Heart right ventricle (tissue), 16 donors: ENCODE measurements around the gene MYO5B. TPM values are rescaled to one million over a fixed set of nuclear protein-coding genes. Genes with fewer than 3 reads are reported as not detected.

Source experiments
- ATAC-seq, 8 donors: fragments of 200-7000 bp; cut with Tn5 transposase; one replicate each; pipeline ENCODE4 v1.9.1; 2020; ENCODE audit warnings: mild to moderate bottlenecking in 8 of 8, moderate library complexity in 8 of 8, moderate number of reproducible peaks in 1 of 8
- DNase-seq, 2 donors: peaks; one replicate each; pipeline ENCODE4 v3.0.0-alpha.2; 2020
- H3K27ac ChIP-seq, 10 donors: fragments of 200-600 bp; sonication (generic) in 2 of 10; one replicate each; pipeline versions ENCODE4 v1.5.0 to v1.8.0; 2020 to 2022; ENCODE audit warnings: mild to moderate bottlenecking in 3 of 10
- H3K27me3 ChIP-seq, 7 donors: fragments of 200-600 bp; one replicate each; pipeline ENCODE4 v1.8.0; 2021 to 2022; ENCODE audit warnings: mild to moderate bottlenecking in 2 of 7
- H3K36me3 ChIP-seq, 9 donors: fragments of 200-600 bp; sonication (generic) in 1 of 9; one replicate each; pipeline versions ENCODE4 v1.5.0 to v1.8.0; 2020 to 2022; ENCODE audit warnings: mild to moderate bottlenecking in 2 of 9
- H3K4me1 ChIP-seq, 9 donors: fragments of 200-600 bp; sonication (generic) in 1 of 9; one replicate each; pipeline versions ENCODE4 v1.5.0 to v1.8.0; 2020 to 2022; ENCODE audit warnings: mild to moderate bottlenecking in 4 of 9
- H3K4me3 ChIP-seq, 10 donors: fragments of 200-600 bp; sonication (generic) in 2 of 10; one replicate each; pipeline versions ENCODE4 v1.5.0 to v1.8.0; 2020 to 2022; ENCODE audit warnings: mild to moderate bottlenecking in 7 of 10, moderate library complexity in 2 of 10
- H3K9me3 ChIP-seq, 11 donors: fragments of 200-600 bp in 10 of 11; sonication (generic) in 2 of 11; one replicate each; pipeline versions ENCODE4 v1.5.0 to v1.8.0; 2013 to 2022; ENCODE audit warnings: mild to moderate bottlenecking in 2 of 11, control low read depth in 1 of 11, moderate library complexity in 1 of 11
- WGBS, 2 donors: extraction: QIAGEN DNeasy Blood & Tissue Kit; methylation state at CpG; one replicate each; pipeline ENCODE4 v1.1.7; 2013; ENCODE audit warnings: inconsistent platforms in 1 of 2; 5-methylcytosine and 5-hydroxymethylcytosine counted together
- intact Hi-C, 10 donors: fragments of 100-400 bp; cut with DNase I; formaldehyde crosslinking; loops; one replicate each; pipeline versions ENCODE4 v1.11.1 to v1.14.2; 2022
- polyA plus RNA-seq, 2 donors: library from polyadenylated mRNA; stranded (reverse); fragments of 200-250 nt; gene quantifications; one replicate each; pipeline ENCODE4 v1.2.3, GENCODE V29; 2013
- total RNA-seq, 10 donors: library from RNA; stranded (reverse); fragmentation: NEBNext Ultra II Directional in 3 of 10; extraction: Animal tissue kit (Norgen Biotek cat#: 25700) in 3 of 10; gene quantifications; one replicate each; pipeline versions ENCODE4 v1.2.1 to v1.2.4, GENCODE V29; 2021 to 2023
- TF ChIP-seq, protein P1 (sequence below), 9 donors: fragments of 200-600 bp; sonication (generic) in 2 of 9; IDR thresholded peaks; one replicate each; pipeline versions ENCODE4 v1.5.0 to v1.8.0; 2021 to 2022; ENCODE audit warnings: antibody characterized with exemption in 9 of 9, mild to moderate bottlenecking in 5 of 9, moderate library complexity in 1 of 9
- donor health status: Arrhythmogenic right ventricular cardiomyopathy.
- donor health status: ischemic (EF 13 %, LVEDD 7.1; RV severe dilation, severe dysfunction).
- donor health status: healthy with polysubstance abuse.
- donor health status: DM: no; HTN: yes; CAD: no.
- donor health status: DM: no; HTN: no; CAD: no.
- donor health status: ischemic (EF 25% LVEDD 6.9; RV normal size, moderate dysfunction).
- donor health status: ischemic (EF 25% LVEDD 5.7; RV mildly dilated, moderate dysfunction).
- donor health status: healthy.
- donor health status: DM: yes; HTN: yes; CAD: no.
- donor health status: Ischemic cardiomyopathy.
- donor health status: ischemic (EF 35%, LVEDD 5.7; RV mildly dilated, moderate dysfunction).
- donor health status: nonischemic (EF 11% LVEDD 7.7; RV severe dilation, severe dysfunction).
- donor health status: DM: yes; HTN: yes; CAD: no.
- donor health status: PGD.
- donor health status: ischemic (EF 29% LVEDD 5.4; RV normal size, mild dysfunction).
- donor health status: nonischemic (EF 23%, LVEDD 6.1; RV moderate dilation, normal function).

MYO5B gene
- total and polyA plus RNA-seq, 12 donors = 0.20 to 3.7 (median 0.93) TPM

DNA sequence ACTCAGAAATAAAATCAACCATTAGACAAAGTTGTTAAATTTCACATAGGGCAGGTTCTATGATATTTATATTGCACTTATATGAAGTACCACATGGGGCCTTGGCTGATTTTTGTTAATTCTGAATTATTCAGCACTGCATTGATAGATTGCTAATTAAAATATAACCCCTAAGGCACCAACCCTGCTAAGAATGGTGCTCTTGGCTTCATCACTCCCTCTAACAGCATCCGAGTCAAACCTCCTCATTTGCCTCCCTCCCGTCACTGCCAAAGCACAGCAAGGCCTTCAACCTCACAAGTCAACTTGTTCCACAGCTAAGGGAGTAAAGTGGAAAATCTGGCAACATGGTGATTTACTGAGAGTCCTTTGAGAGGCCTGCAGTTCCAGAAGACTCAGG lies 27.0 kb downstream of the MYO5B start:
- Histone ChIP-seq H3K36me3 (no peaks in the 10 kb centered on the region), H3K4me3 (no peak overlapping the region), H3K4me1 (no peaks in the 10 kb centered on the region), H3K27me3 (peaks cover 0 to 36% (median 4%) of the 10 kb centered on the region in 7 donors), H3K9me3 (no peaks in the 10 kb centered on the region), H3K27ac (no peak overlapping the region)
- DNase-seq = no peak
- 80 to 86% methylated on average over 2 of the region's 2 CpGs for WGBS, 2 donors
- TF ChIP-seq, protein P1, sequence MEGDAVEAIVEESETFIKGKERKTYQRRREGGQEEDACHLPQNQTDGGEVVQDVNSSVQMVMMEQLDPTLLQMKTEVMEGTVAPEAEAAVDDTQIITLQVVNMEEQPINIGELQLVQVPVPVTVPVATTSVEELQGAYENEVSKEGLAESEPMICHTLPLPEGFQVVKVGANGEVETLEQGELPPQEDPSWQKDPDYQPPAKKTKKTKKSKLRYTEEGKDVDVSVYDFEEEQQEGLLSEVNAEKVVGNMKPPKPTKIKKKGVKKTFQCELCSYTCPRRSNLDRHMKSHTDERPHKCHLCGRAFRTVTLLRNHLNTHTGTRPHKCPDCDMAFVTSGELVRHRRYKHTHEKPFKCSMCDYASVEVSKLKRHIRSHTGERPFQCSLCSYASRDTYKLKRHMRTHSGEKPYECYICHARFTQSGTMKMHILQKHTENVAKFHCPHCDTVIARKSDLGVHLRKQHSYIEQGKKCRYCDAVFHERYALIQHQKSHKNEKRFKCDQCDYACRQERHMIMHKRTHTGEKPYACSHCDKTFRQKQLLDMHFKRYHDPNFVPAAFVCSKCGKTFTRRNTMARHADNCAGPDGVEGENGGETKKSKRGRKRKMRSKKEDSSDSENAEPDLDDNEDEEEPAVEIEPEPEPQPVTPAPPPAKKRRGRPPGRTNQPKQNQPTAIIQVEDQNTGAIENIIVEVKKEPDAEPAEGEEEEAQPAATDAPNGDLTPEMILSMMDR (IDR thresholded peaks at IDR 0.05) = no peak
- intact Hi-C loops = no loop called here
- no peak for ATAC-seq

- intact Hi-C loops = no loop called here
- no peak for DNase-seq
- Histone ChIP-seq H3K9me3 (no peaks in the 10 kb centered on the region), H3K27me3 (peaks cover 0 to 46% (median 11%) of the 10 kb centered on the region in 7 donors), H3K4me1 (no peaks in the 10 kb centered on the region), H3K4me3 (no peak overlapping the region), H3K27ac (no peak overlapping the region), H3K36me3 (no peaks in the 10 kb centered on the region)
- TF ChIP-seq, protein P1 (IDR thresholded peaks at IDR 0.05) = no peak
- ATAC-seq = no peak
- WGBS, 2 donors = 68 to 70% methylated on average over 3 of the region's 3 CpGs
Measured at GRCh38 chr18:50166901-50167300, 28.0 kb downstream of the MYO5B start.

GRCh38 chr18:50163505-50163904 lies 31.4 kb downstream of the MYO5B start:
- TF ChIP-seq, protein P1 (IDR thresholded peaks at IDR 0.05) = no peak
- peaks cover 0 to 62% (median 15%) of the 10 kb centered on the region in 7 donors for H3K27me3 ChIP-seq
- no peak overlapping the region for H3K27ac ChIP-seq
- no peaks in the 10 kb centered on the region for H3K4me1 ChIP-seq
- WGBS, 2 donors = 42 to 60% methylated on average over 1 of the region's 1 CpG
- DNase-seq (no peak), ATAC-seq (no peak)
- no peaks in the 10 kb centered on the region for H3K9me3 ChIP-seq
- no peaks in the 10 kb centered on the region for H3K36me3 ChIP-seq
- intact Hi-C loops = no loop called here
- no peak overlapping the region for H3K4me3 ChIP-seq

DNA sequence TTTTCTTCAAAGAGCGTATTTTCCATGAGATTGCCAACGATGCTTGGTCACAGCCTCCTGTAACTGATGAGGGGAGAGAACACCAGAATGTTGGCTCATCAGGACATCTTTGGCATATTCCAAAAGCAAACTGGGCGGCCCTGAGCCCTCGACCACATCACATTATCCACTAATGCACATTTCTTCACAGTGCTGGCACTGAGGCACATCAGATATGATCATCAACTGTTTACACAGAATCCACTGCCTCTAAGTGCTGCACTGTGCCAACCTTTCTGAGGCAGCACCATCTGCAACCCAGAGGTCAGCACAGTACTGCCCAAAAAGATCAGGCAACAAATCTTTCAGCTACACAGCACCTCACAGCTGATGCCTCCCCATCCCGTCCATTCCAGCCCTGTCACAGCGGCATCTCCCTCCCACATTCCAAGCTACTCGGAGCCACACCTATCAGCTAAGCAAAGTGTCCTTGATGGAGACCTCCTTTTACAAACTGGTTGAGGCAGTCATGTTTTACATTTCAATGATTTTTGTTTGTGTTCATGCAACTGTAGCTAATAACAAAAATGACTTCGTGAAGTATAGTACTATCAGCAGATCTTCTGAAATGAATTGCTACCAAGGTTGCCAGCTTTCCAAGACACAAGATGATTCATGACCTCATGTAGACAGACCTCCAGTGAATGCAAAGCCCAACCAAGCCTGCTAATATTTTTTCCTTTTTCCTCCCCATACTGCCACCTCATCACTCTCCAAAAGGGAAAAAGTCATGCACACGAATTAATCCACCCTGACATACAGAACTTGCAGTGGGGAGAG lies 32.3 kb downstream of the MYO5B start:
- 51 to 52% methylated on average over 9 of the region's 9 CpGs for WGBS, 2 donors
- DNase-seq (no peak), ATAC-seq (no peak)
- intact Hi-C loops = no loop called here
- Histone ChIP-seq H3K36me3 (no peaks in the 10 kb centered on the region), H3K4me3 (no peak overlapping the region), H3K27me3 (peaks cover 0 to 56% (median 15%) of the 10 kb centered on the region in 7 donors), H3K27ac (no peak overlapping the region), H3K4me1 (no peaks in the 10 kb centered on the region), H3K9me3 (no peaks in the 10 kb centered on the region)
- TF ChIP-seq, protein P1 (IDR thresholded peaks at IDR 0.05) = no peak
